A673 (cell line): Measurements from ENCODE around the gene SPAG16.

ENCODE experiments used
- EZH2 ChIP-seq: fragments of 200-600 bp; sonication (generic); IDR thresholded peaks from 2 replicates; pipeline ENCODE4 v1.6.1; 2017; ENCODE audit warnings: borderline replicate concordance, low read depth, mild to moderate bottlenecking, mixed read lengths, antibody characterized with exemption, low read length; ENCODE audit not compliant: poor library complexity, severe bottlenecking
- TF ChIP-seq, protein P1 (sequence below): fragments of 300-800, 200-600 bp; sonication (generic); conservative IDR thresholded peaks from 2 replicates; pipeline ENCODE4 v1.5.1; 2017; ENCODE audit warnings: low read depth, mild to moderate bottlenecking, antibody characterized with exemption, low read length, moderate library complexity, mixed read lengths

DNA sequence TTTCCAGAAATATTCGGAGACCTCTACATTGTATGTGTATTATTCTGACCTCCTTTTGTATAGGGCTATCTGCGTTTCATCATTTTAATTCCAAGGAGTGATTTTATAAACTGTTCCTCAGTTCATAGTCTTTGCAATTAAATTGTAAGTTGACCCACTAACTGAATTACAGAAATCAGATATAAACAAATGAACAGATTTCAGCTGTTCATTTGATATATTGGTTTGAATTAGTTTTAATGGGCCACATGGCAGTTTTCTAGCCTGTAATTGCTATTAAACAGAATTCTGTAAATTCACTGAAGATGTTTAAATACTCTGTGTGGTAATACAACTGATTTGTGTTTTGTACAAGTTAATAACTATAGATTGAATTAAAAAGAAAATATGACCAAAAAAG is 780.2 kb downstream of the SPAG16 start:
- TF ChIP-seq EZH2, result no peak
- TF ChIP-seq, protein P1, sequence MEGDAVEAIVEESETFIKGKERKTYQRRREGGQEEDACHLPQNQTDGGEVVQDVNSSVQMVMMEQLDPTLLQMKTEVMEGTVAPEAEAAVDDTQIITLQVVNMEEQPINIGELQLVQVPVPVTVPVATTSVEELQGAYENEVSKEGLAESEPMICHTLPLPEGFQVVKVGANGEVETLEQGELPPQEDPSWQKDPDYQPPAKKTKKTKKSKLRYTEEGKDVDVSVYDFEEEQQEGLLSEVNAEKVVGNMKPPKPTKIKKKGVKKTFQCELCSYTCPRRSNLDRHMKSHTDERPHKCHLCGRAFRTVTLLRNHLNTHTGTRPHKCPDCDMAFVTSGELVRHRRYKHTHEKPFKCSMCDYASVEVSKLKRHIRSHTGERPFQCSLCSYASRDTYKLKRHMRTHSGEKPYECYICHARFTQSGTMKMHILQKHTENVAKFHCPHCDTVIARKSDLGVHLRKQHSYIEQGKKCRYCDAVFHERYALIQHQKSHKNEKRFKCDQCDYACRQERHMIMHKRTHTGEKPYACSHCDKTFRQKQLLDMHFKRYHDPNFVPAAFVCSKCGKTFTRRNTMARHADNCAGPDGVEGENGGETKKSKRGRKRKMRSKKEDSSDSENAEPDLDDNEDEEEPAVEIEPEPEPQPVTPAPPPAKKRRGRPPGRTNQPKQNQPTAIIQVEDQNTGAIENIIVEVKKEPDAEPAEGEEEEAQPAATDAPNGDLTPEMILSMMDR, result no peak
